GM19397 (cell line): ENCODE measurements around the gene FOXO1.

ENCODE experiments used
- ATAC-seq: cut with Tn5 transposase; IDR thresholded peaks from one replicate; pipeline ENCODE4 v1.9.1; 2021; ENCODE audit warnings: mild to moderate bottlenecking, moderate library complexity; ENCODE audit not compliant: unreplicated experiment

The FOXO1 gene

DNA sequence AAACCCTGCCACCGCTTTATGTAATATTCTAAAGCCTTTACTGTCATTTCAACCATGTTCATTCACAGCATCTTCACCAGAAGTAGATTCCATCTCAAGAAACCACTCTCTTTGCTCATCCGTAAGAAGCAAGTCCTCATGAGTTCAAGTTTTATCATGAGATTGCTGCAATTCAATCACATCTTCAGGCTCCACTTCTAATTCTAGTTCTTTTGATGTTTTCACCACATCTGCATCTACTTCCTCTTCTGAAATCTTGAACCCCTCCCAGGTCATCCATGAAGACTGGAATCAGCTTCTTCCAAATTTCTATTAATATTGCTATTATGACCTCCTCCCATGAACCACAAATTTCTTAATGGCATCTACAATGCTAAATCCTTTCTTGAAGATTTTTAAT lies 83.9 kb downstream of the FOXO1 start:
- no peak for ATAC-seq

DNA sequence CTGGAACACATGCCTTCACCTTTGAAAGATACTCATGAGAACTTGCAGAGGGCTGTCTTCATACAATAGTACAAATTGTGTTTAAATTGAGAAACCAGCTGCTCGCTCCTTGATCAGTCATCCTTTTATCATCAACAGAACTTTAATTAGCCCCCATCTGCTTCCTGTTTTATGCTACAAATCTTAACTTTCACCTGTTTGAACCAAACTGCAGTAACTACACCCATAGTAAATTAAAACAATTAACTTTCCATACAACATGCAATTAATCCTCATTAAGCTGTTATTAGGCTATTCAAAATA lies 85.2 kb downstream of the FOXO1 start:
- no peak for ATAC-seq

DNA sequence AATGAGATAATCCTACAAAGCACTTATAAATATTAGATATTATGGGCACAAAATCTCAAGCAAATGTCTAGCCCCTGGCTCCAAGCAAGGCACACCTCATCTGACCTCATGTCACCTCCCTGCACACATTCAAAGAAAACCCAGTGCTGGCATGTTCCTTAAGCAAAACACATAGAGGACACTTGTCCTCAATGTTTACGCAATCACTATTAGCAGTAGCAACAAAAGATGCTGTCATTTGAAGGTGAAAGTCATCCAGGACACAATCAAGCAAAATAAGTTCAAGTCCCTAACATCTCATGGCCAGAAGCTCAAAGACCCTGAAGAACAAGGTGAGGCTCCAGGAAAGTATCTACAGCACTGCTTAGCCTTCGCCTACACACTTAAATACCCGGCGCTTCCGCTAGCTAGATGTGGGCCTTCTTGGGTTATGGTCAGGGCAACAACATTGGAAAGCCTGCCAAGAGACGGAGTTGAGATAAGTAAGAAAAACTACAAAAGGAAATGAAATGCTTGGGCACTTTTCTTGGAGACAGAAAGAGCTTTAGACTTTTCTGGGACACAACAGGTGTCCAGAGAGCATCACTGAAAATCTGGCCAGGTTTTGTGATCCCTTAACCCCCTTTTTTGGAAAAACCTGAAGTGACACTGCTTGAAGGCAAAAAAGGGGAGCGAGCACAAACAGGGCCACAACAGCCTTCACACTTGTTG lies 85.7 kb downstream of the FOXO1 start:
- ATAC-seq: no peak

DNA sequence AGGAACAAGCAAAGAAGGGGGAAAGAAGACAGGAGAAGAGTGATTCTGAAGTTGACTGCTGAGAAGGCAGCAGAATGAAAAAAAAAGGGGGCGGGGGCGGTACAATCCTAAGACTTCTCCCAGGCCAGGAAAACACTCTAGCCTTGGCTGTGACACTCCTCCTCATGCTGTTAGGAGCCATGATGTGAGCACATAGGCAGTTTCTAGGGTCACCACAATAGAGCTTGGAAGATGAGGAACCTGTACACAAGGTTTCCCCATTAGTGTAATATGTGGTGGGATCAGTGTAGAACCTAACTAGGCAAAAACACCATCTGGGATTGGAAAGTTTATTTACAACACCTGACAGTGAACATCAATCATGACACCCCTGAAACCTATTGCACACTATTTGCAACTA lies 86.9 kb downstream of the FOXO1 start:
- no peak for ATAC-seq

DNA sequence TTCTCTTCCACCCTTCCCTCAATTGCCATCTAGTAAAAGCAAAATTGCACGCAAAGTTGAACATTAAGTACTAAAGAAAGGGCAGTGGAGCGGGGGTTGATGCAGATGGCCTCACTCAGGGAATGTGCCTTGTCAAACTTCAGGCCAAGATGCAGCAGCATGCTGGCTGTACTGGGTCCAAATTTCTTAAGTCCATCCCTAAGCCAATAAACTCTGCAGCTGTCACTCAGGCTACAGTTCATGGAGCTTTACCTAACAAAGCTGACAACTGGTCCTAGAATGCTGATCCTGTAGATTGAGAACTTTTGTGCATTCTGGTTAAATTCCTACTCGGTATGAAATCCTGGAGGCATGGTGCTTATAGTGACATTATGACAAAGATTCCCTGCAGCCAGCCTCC lies 88.4 kb downstream of the FOXO1 start:
- ATAC-seq: no peak

DNA sequence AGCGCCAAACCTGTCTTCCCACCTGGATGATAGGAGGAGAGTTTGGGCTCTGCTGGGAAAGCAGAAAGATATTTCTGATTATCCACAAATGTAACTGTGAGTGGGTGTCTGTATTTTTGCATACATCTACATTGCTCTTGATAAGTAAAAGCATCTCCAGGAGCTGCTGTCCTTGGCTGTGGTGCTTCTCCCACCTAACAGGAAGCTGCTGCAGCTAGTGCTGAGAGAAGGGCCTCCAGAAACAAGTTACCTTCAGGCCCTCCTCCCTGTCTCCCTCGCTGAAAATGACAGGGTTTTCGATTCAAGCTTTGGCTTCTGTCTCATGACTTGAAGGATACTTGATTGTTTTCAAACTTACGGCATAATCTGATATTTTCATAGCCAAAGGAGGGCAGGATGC lies 90.1 kb downstream of the FOXO1 start:
- ATAC-seq: no peak

DNA sequence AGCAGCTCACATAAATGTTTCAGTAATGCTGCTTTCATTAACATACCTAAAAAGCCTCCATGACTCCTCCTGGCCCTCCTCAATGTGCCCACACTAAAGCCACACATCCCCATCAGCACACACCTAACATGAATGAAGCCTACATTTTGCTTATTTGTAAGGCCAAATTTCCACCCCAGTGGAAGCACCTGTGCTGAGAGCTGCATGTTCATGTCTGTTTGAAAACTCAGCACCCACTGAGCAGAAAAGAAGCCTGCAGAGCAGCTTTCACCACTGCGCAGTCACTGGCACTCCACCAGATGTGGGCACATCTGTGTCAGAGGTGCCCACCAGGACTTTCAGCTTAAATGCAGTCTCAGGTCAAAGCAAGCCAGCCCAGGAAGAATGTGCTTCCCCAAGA lies 93.5 kb downstream of the FOXO1 start:
- no peak for ATAC-seq

DNA sequence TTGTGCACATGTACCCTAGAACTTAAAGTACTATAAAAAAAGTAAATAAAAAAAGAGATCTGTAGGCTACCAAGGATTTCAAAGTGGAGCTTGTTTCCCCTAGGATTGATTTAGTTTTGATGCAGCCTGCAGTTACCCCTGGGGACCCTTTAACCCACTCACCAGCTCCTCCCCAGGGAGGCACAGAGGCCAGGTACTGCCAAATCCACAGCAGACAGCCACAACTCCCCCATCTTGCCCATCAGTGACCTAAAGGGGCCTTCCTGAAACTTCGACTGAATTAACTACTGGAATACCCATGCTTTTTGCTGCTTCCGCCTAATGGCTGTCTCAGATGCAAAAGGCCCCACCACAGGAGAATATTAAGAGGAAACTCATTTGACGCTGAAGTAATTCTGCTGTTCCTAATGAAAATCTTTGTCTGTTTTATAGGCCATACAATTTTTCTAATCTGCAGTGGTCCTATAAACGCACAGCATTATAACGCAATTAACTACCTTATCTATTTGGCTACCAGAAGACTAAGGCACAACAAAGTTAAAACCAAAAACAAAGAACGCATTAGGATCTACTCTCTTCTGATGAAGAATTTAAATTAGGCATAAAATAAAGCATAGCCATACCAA lies 95.0 kb downstream of the FOXO1 start:
- no peak for ATAC-seq

DNA sequence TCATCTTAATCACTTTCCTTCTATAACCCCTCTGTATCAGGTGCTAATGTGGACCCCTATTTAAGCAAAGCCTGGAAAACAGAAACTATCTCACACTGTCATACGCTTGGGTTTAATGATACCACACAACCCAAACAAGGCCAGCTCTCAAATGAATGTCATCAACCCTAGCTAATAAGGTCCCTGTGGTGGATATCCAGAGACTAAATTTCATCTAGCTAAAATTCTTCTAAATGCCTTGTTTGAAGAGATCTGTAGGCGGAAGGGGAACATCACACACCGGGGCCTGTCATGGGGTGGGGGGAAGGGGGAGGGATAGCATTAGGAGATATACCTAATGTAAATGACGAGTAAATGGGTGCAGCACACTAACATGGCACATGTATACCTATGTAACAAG lies 95.5 kb downstream of the FOXO1 start:
- ATAC-seq: no peak

DNA sequence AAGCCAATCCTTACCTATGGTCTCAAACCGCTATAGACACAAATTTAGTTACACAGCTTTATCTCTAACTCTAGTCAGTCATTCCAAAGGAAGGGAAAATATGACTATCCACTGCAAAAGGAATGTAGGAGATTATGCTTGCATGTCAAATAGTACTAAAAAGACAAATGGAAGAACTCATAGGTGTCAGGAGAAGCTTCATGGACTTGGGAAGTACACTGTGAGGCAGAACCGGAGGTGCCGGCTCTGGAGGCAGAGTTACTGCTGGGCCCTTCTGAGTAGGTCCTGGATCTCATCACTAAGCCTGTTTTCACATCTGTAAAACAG lies 97.5 kb downstream of the FOXO1 start:
- ATAC-seq: no peak

DNA sequence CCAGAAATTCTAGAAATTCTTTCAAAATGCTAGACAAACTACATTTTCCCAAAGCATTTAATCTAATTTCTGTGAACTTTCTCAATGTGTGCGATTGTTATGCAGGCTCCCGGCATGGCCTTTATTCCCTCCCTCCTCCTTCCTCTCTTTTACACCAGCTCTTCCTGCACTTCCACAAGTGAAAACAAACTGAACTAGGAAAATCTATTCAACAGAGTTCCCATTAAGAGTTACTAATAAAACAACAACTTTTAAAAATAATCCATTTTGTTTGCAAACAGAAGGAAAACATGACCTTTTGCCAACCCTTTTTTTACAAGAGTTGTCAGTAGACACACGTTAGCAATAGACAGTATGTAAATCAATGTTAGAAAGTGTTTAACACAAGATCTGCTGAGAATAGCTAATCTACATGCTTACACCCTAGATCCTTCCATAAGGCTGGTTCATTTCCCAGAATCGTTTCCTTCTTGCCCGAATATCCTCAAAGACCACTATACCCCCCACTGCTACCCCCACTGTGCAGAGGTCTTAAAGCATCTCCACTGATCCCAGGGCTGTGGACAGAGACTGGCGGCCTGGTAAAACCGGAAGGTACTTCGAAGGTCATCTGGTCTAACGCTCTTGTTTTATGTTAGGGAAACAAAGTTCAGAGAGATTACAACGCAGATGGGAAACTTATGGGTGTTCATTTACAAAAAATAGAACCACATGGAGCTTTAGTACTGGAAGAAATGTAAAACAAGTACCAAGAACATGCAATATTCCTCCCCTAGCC lies 98.0 kb downstream of the FOXO1 start:
- no peak for ATAC-seq

DNA sequence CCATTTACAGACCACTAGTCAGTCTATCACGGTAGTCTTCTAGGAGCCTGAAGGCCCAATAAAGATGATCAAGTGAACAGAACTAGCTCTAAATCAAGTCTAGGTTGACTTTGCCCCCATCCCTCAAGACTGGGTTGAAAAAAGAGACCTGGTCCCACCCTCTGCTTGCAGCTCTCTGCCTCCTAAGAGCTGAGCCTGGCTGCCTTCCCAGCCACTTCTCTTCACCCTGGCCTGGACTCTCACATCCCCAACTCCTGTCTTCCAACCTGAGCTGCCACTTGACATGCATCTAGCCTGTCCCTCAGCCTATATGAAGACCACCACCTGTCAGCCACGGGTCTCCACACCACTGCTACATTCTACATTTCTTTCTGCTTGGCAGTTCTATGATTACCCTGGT lies 99.6 kb downstream of the FOXO1 start:
- no peak for ATAC-seq

DNA sequence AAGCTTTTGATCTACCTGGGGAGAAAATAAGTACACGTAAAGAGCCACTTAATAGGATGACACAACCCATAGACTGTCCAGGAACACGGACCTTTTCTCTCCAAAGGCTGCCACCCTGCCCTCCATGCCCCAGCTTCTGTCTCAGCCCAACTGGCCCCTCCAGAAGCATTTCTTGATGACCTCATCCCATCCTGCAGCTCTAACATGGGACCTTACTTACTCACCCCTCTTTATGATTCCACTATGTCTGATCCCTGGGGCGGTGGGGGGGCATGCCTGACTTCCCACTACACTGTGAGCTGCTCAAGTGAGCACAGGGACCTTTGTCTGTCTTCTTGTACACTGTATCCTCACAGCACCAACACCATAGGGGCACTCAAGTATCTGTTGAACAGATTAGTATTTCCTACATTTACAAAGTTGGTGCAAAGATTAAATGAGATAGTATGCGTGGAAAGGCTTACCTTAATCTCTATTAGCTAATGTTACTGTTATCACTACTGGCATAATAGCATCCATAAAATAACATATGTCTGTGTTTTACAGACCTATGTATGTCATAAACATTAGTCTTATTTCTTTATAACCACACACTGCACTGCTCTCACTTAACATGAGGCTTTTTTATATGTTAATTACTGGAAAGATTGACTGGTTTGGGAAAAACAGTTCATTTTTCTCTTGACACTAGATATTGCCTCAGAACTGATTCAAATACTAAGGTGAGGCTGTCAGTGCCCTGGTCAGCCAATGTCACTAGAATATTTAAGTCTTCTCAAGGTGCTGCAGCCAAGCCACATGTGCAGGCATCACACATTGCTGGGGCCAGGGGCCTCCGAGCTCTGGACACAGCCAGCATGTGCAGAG lies 100.9 kb downstream of the FOXO1 start:
- no peak for ATAC-seq

DNA sequence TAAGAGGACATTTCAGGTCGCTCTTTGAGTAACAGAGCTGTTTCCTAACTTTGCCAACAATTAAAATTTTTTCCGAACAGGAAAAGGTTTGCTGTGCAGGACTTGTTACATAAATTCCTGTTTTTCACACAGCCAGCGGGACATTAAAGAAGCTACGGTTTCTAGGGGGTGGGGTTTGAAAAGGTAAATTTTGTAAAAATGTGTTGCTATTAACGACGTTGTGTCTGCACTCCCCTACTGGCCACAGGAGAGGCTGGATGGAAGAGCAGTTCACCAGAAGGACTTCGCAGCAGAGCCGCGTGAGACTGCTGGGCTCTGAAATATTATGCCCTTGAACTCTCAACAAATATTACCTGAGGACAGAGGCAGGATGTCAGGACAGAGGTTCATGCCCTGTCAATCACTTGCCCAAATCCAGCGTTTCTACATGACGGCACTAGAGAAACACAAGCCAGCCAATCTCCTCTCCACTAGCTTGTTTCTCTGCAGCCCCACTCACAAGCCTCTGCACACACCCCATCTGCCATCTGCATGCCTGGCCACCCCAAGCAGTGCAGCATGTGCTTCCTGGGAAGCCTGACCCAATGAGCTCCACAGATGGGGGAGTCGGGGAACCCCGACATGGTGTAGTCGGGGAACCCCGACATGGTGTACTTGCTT lies 102.0 kb downstream of the FOXO1 start:
- ATAC-seq: peak; percentile 59

DNA sequence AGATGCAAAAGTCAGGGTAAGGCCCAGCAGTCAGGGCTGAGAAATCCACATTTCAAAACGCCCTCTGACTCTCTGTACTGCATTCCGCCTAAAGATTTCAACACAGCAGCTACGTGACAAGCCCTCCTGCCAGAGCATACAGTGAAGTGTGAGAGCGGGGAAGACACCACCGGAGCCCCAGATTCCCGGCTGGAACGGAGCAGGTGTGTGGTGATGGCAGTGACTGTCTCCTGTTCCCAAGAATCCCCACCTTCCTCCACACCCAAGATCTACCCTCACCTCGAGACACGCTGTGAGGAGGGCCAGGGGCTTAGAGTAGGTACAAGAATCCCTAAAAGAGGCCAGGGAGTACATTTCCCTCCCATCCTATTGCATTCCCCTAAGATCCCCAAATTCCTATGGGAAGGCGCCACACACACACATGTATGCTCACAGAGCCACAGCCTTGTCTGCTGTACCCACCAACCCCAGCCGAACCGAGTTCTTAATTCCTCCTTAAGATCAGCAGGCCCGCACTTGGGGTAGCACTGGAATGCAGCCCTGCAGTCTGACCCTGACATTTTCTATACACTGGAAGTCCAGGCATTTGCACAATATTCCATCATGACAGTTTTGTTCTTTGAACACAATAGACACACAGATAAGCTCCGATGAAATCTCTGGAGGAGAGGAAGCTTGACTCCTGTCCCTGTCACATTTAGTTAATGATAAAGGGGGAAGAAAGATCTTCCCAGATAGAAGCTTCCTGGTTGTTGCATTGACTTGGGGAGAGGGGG lies 102.9 kb downstream of the FOXO1 start:
- no peak for ATAC-seq

DNA sequence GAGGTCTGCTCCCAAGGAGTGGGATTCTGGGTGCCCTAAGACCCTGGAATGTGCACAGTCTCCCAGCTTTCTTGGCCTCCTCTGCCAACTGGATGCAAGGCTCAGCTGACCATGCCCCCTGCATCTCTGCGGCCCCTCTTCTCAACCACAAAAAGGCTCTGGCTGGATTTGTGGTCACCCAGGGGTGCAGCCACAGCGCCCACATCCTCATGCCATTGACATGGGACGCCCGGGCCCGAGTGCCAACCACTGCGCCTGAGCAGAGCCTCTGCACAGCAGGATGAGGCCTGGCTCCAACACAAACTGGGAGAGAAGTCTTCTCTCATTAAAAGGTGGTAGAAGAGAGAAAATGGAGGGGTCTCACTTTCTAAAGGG lies 103.5 kb downstream of the FOXO1 start:
- ATAC-seq: no peak

DNA sequence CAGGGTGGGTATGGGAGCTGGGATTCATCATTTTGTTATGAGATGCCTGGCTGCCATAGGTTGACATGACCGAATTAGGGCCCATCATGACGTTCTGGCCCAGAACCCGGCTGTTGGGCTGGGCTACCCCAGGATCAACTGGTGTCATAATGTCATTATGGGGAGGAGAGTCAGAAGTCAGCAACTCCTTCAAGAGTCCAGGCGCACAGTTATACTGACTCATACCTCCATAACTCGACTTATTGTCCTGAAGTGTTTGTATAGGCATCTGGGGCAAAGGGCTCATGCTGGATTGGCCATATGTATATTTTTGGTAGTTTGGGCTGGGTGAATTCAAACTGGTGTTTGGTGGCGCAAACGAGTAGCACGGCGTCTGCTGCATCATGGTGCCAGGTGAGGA lies 106.5 kb downstream of the FOXO1 start:
- no peak for ATAC-seq

DNA sequence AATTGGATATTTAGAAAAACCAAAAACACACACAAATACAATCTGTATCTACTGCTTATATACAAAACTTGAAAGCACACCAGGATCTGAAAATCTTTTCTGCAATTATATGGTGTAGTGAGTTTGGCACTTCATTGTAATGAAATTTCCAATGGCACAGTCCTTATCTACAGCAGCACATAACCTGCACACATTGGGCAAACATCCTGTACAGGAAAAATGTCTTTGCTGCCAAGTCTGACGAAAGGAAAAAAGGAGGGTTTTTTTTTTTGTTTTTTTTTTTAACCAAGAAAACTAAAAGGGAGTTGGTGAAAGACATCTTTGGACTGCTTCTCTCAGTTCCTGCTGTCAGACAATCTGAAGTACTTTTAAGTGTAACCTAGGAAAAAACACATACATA lies 107.8 kb downstream of the FOXO1 start:
- no peak for ATAC-seq

DNA sequence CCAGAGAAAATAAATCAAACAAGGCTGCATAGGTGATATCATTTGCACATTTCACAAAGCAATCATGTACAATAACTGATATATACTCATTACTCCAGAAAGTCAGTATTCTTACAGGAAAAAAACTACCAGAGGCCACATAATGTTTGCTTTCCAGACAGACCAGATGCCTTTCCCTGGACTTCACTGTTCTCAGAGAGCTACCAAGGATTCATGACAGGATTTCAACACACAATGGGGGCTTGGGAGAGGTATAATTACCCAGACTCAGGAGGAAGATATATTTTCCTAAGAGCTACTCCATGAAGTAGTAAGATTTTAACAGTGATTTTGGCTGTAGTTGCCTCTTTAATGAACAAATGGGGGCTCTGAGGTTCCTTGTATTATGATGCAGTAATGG lies 110.0 kb downstream of the FOXO1 start:
- ATAC-seq: no peak

DNA sequence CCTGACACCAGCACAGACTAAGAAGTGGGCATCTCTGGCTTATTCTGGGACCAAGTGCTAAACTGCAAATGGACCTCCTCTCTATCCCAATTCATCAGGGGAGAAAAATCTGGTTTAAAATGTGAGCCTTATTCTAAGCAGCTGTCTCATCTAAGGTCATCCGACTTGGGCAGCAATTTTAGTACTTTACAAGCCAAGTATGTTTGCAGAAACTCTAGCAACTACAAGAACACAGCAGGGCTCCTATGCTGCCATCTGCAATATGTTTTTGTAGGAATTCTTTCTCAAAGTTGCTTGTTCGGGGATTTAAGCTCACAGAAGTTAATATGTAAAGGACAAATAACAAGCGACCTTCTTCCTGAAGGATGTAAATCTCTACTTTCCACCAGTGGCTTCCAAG lies 113.1 kb downstream of the FOXO1 start:
- no peak for ATAC-seq
